Small intestine (tissue), 7 donors: ENCODE measurements around the gene ZNF446. TPM values are rescaled to one million over a fixed set of nuclear protein-coding genes. Genes with fewer than 3 reads are reported as not detected.
"Not testable (repeated sequence)": the region's sequence is repeated elsewhere in the genome, so short reads cannot be mapped to it uniquely, and the experiment has no call there.

Experiments used
- DNase-seq, 2 donors: peaks; one replicate each; pipeline versions ENCODE4 v3.0.0 to v3.0.0-alpha.2; 2013
- FAIRE-seq: peaks from 2 replicates; lab custom pipeline; 2012; peaks lifted over from hg19 to GRCh38; lab: Jason Lieb, UNC
- H3K27ac ChIP-seq, 3 donors: one replicate each; pipeline ENCODE4 v1.5.1; 2013; ENCODE audit warnings: low read length in 2 of 3, mild to moderate bottlenecking in 2 of 3, control low read depth in 1 of 3, inconsistent platforms in 1 of 3, low read depth in 1 of 3, moderate library complexity in 1 of 3
- H3K27me3 ChIP-seq, 3 donors: one replicate each; pipeline ENCODE4 v1.6.1; 2013; ENCODE audit warnings: low read length in 3 of 3, inconsistent platforms in 1 of 3; ENCODE audit not compliant: control insufficient read depth in 3 of 3, insufficient read depth in 3 of 3
- H3K36me3 ChIP-seq, 3 donors: one replicate each; pipeline ENCODE4 v1.6.1; 2013; ENCODE audit warnings: low read length in 3 of 3, inconsistent platforms in 1 of 3, low read depth in 1 of 3, mild to moderate bottlenecking in 1 of 3, moderate library complexity in 1 of 3; ENCODE audit not compliant: control insufficient read depth in 3 of 3, insufficient read depth in 2 of 3
- H3K4me1 ChIP-seq, 3 donors: one replicate each; pipeline ENCODE4 v1.6.1; 2013; ENCODE audit warnings: low read length in 2 of 3, inconsistent platforms in 1 of 3, low read depth in 1 of 3, mild to moderate bottlenecking in 1 of 3, moderate library complexity in 1 of 3; ENCODE audit not compliant: control insufficient read depth in 3 of 3, insufficient read depth in 2 of 3
- H3K4me3 ChIP-seq, 3 donors: one replicate each; pipeline ENCODE4 v1.5.1; 2013; ENCODE audit warnings: low read length in 3 of 3, control low read depth in 1 of 3, inconsistent platforms in 1 of 3, low read depth in 1 of 3, mild to moderate bottlenecking in 1 of 3, moderate library complexity in 1 of 3
- H3K9me3 ChIP-seq, 2 donors: one replicate each; pipeline ENCODE4 v1.6.1; 2013; ENCODE audit warnings: low read depth in 1 of 2, low read length in 1 of 2; ENCODE audit not compliant: control insufficient read depth in 2 of 2, insufficient read depth in 1 of 2
- WGBS, 3 donors: extraction: QIAGEN DNeasy Blood & Tissue Kit; methylation state at CpG; one replicate each; pipeline ENCODE4 v1.1.7; 2013; 5-methylcytosine and 5-hydroxymethylcytosine counted together
- polyA plus RNA-seq, 4 donors: library from polyadenylated mRNA; stranded (reverse) in 3 of 4; unstranded in 1 of 4; fragments of 200-250 nt in 3 of 4; fragments of 120-200 nt in 1 of 4; gene quantifications; one replicate each; pipeline versions ENCODE4 v1.2.1 to v1.2.3, GENCODE V29; 2013
- donor health status: healthy with polysubstance abuse.
- donor health status: control.
- donor health status: control.
- donor health status: Bipolar disorder and iron deficiency.
- donor health status: healthy.

Gene ZNF446
- polyA plus RNA-seq, 4 donors: 7.3 to 11.4 (median 8.6) TPM

DNA sequence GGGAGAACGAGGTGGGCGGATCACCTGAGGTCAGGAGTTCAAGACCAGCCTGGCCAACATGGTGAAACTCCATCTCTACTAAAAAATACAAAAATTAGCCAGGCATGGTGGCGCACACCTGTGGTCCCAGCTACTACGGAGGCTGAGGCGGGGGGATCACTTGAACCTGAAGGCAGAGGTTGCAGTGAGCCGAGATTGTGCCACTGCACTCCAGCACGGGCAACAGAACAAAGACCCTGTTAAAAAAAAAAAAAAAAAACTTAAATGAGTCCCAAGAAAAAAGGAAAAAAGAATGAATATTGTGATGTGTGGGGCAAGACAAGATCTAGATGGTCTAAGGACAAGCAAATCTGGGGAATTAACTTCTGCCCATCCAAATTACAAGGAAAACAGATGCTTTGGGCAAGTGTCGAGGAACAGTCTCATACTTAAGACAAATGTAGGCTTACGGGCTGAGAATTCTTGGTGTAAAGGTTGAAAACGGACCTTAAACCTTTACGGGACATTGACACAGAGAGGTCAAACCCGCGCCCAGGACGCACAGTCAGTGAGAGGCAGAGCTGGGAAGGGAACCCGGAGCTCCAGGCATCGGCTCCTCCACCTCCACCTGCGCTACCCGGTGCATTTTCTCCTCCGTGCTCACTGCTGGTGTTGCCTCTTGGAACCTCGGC lies 9.9 kb upstream of the ZNF446 start:
- Histone ChIP-seq H3K4me3 (peak overlapping the region in 2 of 3 donors; percentile 71 to 100), H3K4me1 (peaks cover 0 to 10% (median 0%) of the 10 kb centered on the region in 3 donors), H3K27ac (no peak overlapping the region), H3K27me3 (no peaks in the 10 kb centered on the region), H3K36me3 (peaks cover 0 to 20% (median 0%) of the 10 kb centered on the region in 3 donors), H3K9me3 (no peaks in the 10 kb centered on the region)
- DNase-seq: no peak
- WGBS, 3 donors: 29 to 36% (median 35%) methylated on average over 16 to 20 of the region's 20 CpGs
- FAIRE-seq: no peak

DNA sequence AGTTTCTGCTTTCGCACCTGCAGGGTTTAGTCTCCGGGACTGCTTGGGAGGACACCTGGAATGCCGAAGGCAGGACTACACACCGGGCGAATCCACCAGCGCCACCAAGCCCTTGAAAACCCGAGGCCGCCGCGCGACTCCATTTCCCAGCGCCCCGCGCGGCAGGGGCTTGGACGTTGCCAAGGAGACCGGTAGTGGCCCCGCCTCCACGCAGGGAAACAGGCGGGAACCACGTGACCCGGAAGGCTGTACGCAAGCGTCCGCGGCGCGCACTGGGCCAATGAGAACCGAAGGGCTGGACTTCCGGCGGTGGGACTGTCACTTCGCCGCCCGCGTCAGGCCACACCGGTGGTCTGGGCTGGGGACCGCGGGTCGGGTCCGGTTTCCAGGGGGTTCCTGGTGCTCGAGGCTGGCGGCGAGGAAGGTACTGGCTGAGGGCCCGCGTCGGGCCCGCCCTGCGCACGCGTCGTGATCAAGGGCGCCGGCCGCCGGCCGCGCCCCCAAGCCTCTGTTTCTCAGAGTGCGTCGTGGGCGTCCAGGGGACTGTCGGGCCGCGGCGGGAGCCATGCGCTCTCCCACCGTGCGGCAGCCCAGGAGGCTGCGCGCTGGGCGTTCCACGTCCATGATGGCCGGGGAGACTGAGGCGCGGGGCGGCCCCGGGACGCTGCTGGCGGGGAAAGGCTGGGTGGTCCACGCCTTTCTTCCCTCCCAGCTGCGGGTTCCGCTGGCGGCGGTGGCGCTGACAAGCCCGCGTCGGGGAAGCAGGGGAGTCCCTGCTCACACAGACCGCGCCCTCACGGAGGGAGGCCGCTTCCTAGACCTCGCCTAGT lies 9.2 kb upstream of the ZNF446 start, which contains the start of gene ZNF324:
Gene ZNF324 (plus strand): TSS at position 321 of the 830 bp plus-strand sequence. CDS start 2,106 bp downstream, outside the sequence.
- no peaks in the 10 kb centered on the region for H3K27me3 ChIP-seq
- no peaks in the 10 kb centered on the region for H3K9me3 ChIP-seq
- peaks cover 0 to 10% (median 0%) of the 10 kb centered on the region in 3 donors for H3K4me1 ChIP-seq
- H3K27ac ChIP-seq: peak within 1 kb of the TSS; percentile 38 to 77 (median 60)
- FAIRE-seq: no peak
- peak; percentile 97 to 99 for DNase-seq
- peak within 1 kb of the TSS; percentile 71 to 100 (median 87) for H3K4me3 ChIP-seq
- WGBS, 3 donors: 0% methylated on average over 78 to 92 of the region's 92 CpGs
- H3K36me3 ChIP-seq: peaks cover 0 to 25% (median 0%) of the 10 kb centered on the region in 3 donors

DNA sequence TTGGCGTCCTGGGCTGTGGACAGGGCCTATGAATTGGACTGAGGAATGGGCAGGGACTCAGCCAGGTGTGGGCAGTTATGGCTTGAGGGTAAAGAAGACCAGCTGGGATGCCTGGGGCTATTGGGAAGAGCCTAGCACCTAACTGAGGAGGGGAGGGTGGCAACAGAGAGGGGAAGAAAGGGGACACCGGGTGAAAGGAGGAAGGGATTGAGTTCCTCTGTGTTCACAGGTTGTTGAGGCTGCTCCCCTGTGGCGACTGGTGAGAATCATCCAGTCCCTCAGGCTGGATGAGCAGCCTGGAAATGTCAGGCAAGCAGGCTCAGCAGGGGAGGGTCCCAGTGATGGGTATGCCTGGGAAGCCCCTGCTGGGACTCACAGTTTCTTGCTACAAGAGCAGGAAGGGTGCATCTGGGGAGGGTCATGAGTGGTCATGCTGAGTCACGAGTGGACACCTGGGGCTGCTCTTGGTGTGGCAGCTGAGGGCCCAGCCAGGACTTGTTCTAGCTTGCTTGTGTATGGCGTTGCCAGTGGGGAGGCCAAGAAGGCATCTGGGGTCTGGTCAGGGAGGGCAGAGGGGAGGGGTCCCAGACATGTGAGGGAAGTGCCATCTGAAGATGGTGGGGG lies 7.8 kb upstream of the ZNF446 start:
- peak overlapping the region in 1 of 3 donors; percentile 19 for H3K4me3 ChIP-seq
- FAIRE-seq: no peak

DNA sequence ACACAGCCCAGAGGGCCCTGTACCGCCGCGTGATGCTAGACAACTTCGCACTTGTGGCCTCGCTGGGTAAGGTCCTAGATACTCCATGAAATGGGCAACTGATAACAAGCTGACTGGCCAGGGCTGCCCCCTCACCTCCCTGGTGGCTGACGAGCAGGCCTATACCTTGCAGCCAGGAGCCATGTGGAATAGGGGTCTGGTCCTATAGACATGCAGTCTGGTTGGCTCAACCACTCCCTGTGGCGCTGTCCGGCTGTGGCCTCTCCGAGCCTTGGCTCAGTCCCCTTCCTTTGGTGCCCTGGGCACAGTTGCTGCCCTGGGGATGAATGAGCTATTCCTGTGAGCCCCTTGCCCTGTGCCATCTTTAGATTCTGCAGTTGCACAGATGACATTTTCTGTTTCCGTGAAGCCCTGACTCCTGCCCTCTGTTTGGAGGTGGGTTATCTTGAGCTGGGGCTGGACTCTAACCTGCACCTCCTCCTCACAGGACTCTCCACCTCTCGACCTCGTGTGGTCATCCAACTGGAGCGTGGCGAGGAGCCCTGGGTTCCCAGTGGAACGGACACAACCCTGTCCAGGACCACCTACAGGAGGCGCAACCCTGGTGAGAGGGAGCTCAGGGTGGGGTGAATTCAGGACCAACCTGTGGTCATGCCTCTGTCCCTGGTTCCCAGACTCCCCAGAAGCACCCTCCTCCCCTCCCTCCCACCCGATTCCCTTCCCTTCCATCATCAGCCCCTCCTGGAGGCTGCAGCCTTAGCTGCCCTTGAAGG lies 6.7 kb upstream of the ZNF446 start:
- 90 to 96% (median 94%) methylated on average over 17 of the region's 17 CpGs for WGBS, 3 donors
- no peak for FAIRE-seq
- H3K36me3 ChIP-seq: peaks cover 0 to 42% (median 0%) of the 10 kb centered on the region in 3 donors

More for the DNA sequence above, 7.8 kb upstream of the ZNF446 start:
- H3K27ac ChIP-seq: no peak overlapping the region
- H3K36me3 ChIP-seq: peaks cover 0 to 39% (median 0%) of the 10 kb centered on the region in 3 donors
- no peaks in the 10 kb centered on the region for H3K9me3 ChIP-seq
- no peaks in the 10 kb centered on the region for H3K27me3 ChIP-seq
- DNase-seq: no peak
- peaks cover 0 to 10% (median 0%) of the 10 kb centered on the region in 3 donors for H3K4me1 ChIP-seq
- WGBS, 3 donors: 56 to 64% (median 63%) methylated on average over 5 of the region's 5 CpGs

DNA sequence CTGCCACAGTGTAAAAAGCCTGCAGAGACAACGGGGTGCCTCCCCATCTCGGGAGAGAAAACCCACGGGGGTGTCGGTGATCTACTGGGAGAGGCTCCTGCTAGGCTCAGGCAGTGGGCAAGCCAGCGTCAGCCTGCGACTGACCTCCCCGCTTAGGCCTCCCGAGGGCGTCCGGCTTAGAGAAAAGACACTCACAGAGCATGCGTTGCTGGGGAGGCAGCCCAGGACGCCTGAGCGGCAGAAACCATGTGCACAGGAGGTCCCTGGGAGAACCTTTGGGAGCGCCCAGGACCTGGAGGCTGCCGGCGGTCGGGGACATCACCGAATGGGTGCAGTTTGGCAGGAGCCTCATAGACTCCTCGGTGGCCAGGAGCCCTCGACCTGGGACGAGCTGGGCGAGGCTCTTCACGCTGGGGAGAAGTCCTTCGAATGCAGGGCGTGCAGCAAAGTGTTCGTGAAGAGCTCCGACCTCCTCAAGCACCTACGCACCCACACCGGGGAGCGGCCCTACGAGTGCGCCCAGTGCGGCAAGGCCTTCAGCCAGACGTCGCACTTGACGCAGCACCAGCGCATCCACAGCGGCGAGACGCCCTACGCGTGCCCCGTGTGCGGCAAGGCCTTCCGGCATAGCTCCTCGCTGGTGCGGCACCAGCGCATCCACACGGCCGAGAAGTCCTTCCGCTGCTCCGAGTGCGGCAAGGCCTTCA lies 5.2 kb upstream of the ZNF446 start:
- WGBS, 3 donors: 92 to 95% (median 94%) methylated on average over 20 to 41 of the region's 53 CpGs
- FAIRE-seq, DNase-seq, H3K27ac ChIP-seq, H3K9me3 ChIP-seq, H3K4me3 ChIP-seq, H3K27me3 ChIP-seq: not testable (repeated sequence)
- Histone ChIP-seq H3K4me1 (peaks cover 0 to 13% (median 0%) of the 10 kb centered on the region in 3 donors), H3K36me3 (peaks cover 0 to 42% (median 0%) of the 10 kb centered on the region in 3 donors)

More for the DNA sequence above, 6.7 kb upstream of the ZNF446 start:
- Histone ChIP-seq H3K27me3 (no peaks in the 10 kb centered on the region), H3K4me3 (no peak overlapping the region), H3K27ac (no peak overlapping the region), H3K4me1 (peaks cover 0 to 10% (median 0%) of the 10 kb centered on the region in 3 donors), H3K9me3 (no peaks in the 10 kb centered on the region)
- DNase-seq: no peak

DNA sequence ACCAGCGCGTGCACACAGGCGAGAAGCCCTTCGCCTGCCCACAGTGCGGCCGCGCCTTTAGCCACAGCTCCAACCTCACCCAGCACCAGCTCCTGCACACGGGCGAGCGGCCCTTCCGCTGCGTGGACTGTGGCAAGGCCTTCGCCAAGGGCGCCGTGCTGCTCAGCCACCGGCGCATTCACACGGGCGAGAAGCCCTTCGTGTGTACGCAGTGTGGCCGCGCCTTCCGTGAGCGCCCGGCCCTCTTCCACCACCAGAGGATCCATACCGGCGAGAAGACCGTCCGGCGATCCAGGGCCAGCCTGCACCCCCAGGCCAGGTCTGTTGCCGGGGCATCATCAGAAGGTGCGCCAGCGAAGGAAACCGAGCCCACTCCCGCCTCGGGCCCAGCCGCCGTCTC lies 4.4 kb upstream of the ZNF446 start:
- FAIRE-seq: no peak
- peaks cover 2 to 8% (median 4%) of the 10 kb centered on the region in 3 donors for H3K4me1 ChIP-seq
- no peak overlapping the region for H3K27ac ChIP-seq
- DNase-seq: no peak
- WGBS, 3 donors: 95 to 98% (median 97%) methylated on average over 39 of the region's 39 CpGs
- H3K4me3 ChIP-seq: no peak overlapping the region
- no peaks in the 10 kb centered on the region for H3K27me3 ChIP-seq
- H3K36me3 ChIP-seq: peaks cover 0 to 42% (median 0%) of the 10 kb centered on the region in 3 donors
- no peaks in the 10 kb centered on the region for H3K9me3 ChIP-seq

DNA sequence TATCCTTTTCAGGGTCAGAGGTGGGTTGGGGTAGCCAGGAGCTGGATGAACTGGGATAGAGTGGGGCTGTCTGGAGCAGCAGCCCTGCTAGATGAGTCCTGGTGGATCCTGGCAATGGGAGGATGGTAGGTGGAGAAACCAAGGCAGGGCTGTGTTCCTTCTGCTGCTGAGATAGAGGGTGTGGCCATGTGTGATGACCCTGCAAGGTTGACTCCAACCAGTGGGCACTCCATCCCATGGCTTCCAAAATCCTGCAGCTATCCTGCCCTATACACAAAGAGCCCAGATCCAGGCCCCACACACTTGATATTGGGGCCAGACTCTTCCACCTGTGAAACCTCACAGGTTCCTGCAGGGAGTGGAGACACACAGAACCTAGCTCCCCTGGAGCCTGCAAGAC lies 2.4 kb upstream of the ZNF446 start:
- Histone ChIP-seq H3K4me1 (peaks cover 4 to 8% (median 6%) of the 10 kb centered on the region in 3 donors), H3K36me3 (peaks cover 0 to 58% (median 0%) of the 10 kb centered on the region in 3 donors), H3K27ac (no peak overlapping the region), H3K27me3 (no peaks in the 10 kb centered on the region), H3K4me3 (no peak overlapping the region), H3K9me3 (no peaks in the 10 kb centered on the region)
- DNase-seq (no peak), FAIRE-seq (no peak)
